MCF 10A (cell line): ENCODE results near the gene HOXD9. TPM values are rescaled to one million over a fixed set of nuclear protein-coding genes. Genes with fewer than 3 reads are reported as not detected.

Source experiments
- BruUV-seq: library from RNA; stranded (reverse); fragments of 400-500 nt; replicated peaks from 2 replicates; lab custom pipeline; 2021; lab: Mats Ljungman, UMichigan
- CTCF ChIA-PET: fragments of 300-600 bp; sonication (Branson Sonifier 250); formaldehyde crosslinking; extraction: SDS; loops from one replicate; lab custom pipeline; 2021; ENCODE audit warnings: antibody characterized with exemption, inconsistent platforms; lab: Yijun Ruan, JAX
- POLR2A ChIA-PET: fragments of 300-600, 350-650 bp; sonication (Branson Sonifier 250); formaldehyde crosslinking; extraction: SDS; loops from one replicate; lab custom pipeline; 2020; ENCODE audit warnings: antibody characterized with exemption, inconsistent platforms; lab: Yijun Ruan, JAX
- DNase-seq: peaks from one replicate; pipeline ENCODE4 v3.0.0-alpha.2; 2018; ENCODE audit not compliant: unreplicated experiment
- H3K27ac Mint-ChIP-seq: one replicate; pipeline ENCODE4 v1.8.0; 2022; ENCODE audit warnings: mild to moderate bottlenecking, low read depth, mixed read lengths; ENCODE audit not compliant: unreplicated experiment
- H3K27me3 Mint-ChIP-seq: one replicate; pipeline ENCODE4 v1.8.0; 2022; ENCODE audit warnings: mixed read lengths; ENCODE audit not compliant: insufficient read depth, unreplicated experiment
- H3K36me3 Mint-ChIP-seq: one replicate; pipeline ENCODE4 v1.8.0; 2022; ENCODE audit warnings: mild to moderate bottlenecking, moderate library complexity, mixed read lengths; ENCODE audit not compliant: insufficient read depth, unreplicated experiment
- H3K4me1 Mint-ChIP-seq: one replicate; pipeline ENCODE4 v1.8.0; 2022; ENCODE audit warnings: mixed read lengths; ENCODE audit not compliant: insufficient read depth, unreplicated experiment
- H3K4me3 Mint-ChIP-seq: one replicate; pipeline ENCODE4 v1.8.0; 2022; ENCODE audit warnings: mild to moderate bottlenecking, moderate library complexity, mixed read lengths; ENCODE audit not compliant: unreplicated experiment
- H3K9me3 Mint-ChIP-seq: one replicate; pipeline ENCODE4 v1.8.0; 2022; ENCODE audit warnings: mixed read lengths; ENCODE audit not compliant: unreplicated experiment
- intact Hi-C: fragments of 100-400 bp; cut with micrococcal nuclease; formaldehyde crosslinking; loops from 2 replicates; pipeline ENCODE4 v1.14.1; 2022
- total RNA-seq: library from RNA; stranded (reverse); gene quantifications from 2 replicates; pipeline ENCODE4 v1.2.3, GENCODE V29; 2022
- TF ChIP-seq, protein P1 (sequence below): fragments of 200-600 bp; IDR thresholded peaks from one replicate; pipeline ENCODE4 v1.8.0; 2022; ENCODE audit warnings: antibody characterized with exemption, mild to moderate bottlenecking; ENCODE audit not compliant: unreplicated experiment

The HOXD9 gene
- total RNA-seq, 1 experiment from 2014 or later = not detected

DNA sequence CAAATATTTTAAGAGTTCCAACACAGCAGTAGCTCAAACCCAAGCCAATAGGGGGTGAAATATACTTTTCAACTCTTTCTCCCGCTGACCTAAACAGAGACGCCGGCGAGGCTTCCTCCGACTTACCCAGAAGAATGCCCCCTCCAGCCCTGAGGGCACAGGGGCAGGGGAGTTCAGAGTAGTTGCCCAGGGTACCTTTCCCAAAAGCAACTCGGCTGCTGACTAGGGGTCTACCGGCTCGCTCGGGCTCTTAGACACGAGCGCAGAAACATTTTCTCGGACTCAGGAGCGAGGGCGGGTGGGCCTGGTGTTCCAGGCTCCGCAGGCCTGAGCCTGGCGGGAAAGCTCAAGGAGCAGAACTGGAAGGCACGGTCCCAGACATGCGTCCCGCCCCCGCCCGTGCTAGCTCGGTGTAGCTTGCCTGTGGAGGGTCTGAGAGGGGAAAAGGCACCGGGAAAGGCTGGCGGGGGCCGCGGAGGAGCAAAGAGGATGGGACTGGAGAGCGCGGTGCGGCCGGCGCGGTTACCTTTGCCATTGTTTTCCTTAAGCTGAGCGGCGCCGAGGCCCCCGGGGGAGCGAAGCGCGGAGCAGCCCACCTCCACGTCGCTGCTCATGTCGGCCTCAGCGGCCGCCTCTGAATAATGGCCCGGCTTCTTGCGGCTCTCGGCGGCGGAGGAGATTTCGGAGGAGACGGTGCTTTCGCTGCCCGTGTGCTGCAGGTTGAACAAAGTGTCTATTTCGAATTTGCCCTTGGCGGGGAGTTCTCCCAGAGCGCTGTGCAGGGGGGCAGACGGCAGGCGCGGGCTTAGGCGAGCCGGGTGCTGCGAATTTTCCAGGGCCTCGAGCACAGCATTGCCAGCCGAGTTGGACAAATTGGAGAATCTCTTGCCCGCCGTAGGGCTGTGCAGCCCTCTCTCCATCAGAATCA is 39.4 kb upstream of the HOXD9 start:
- CTCF ChIA-PET = interaction anchor here (0.6 to 3.3 kb wide), 3 partner anchors 24 to 552 kb away, joined by 3 to 25 read pairs (median 4); no protein-coding TSS in a partner anchor
- peaks cover 13% of the 10 kb centered on the region for H3K9me3 Mint-ChIP-seq
- no peak overlapping the region for H3K27ac Mint-ChIP-seq
- H3K36me3 Mint-ChIP-seq = peaks cover 6% of the 10 kb centered on the region
- no peak for DNase-seq
- peaks cover 7% of the 10 kb centered on the region for H3K4me1 Mint-ChIP-seq
- POLR2A ChIA-PET = no interaction called here
- no peak overlapping the region for H3K4me3 Mint-ChIP-seq
- TF ChIP-seq, protein P1, sequence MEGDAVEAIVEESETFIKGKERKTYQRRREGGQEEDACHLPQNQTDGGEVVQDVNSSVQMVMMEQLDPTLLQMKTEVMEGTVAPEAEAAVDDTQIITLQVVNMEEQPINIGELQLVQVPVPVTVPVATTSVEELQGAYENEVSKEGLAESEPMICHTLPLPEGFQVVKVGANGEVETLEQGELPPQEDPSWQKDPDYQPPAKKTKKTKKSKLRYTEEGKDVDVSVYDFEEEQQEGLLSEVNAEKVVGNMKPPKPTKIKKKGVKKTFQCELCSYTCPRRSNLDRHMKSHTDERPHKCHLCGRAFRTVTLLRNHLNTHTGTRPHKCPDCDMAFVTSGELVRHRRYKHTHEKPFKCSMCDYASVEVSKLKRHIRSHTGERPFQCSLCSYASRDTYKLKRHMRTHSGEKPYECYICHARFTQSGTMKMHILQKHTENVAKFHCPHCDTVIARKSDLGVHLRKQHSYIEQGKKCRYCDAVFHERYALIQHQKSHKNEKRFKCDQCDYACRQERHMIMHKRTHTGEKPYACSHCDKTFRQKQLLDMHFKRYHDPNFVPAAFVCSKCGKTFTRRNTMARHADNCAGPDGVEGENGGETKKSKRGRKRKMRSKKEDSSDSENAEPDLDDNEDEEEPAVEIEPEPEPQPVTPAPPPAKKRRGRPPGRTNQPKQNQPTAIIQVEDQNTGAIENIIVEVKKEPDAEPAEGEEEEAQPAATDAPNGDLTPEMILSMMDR = no peak
- H3K27me3 Mint-ChIP-seq = peaks cover 63% of the 10 kb centered on the region
- intact Hi-C loops = loop anchor here (10.0 kb wide), 1 partner anchor 118 kb away; no protein-coding TSS in a partner anchor
- BruUV-seq = no TSS peak

DNA sequence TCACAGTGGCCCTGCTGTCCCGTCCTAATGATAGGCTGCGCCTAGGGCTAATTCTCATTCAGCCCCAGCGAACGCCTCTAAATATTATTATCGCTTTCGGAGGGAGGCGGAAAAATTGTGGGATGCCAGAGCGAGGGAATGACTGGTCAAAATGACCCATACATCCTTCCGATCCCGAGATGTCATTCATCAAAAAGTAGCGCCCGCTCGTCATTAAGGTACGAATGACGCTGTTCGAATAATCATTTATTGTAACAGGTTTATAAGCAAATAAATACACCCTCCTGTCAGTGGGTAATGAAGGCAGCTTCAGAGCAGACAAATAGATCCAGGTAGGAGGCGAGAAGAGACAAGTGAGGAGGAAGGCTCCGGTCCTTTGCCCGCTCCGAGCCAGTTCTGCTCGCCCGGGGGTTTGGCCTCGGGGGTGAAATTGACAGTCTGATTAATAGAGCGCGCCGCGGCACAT is 38.7 kb upstream of the HOXD9 start, which contains the start of gene EVX2:
Gene EVX2 (minus strand): TSS at position 167 of the 466 bp plus-strand sequence. CDS start 186 bp downstream, outside the sequence.
- Mint-ChIP-seq H3K4me3 (no peak within 1 kb of the TSS), H3K36me3 (peaks cover 6% of the 10 kb centered on the region), H3K27ac (no peak within 1 kb of the TSS), H3K27me3 (peaks cover 63% of the 10 kb centered on the region), H3K4me1 (peaks cover 11% of the 10 kb centered on the region), H3K9me3 (peaks cover 13% of the 10 kb centered on the region)
- DNase-seq = no peak
- BruUV-seq = no TSS peak
- CTCF ChIA-PET = interaction anchor here (0.6 to 3.3 kb wide), 3 partner anchors 9 to 552 kb away, joined by 3 to 25 read pairs (median 4); no protein-coding TSS in a partner anchor
- POLR2A ChIA-PET = interaction anchor here (0.6 kb wide), 1 partner anchor 718 kb away, joined by 4 read pairs; no protein-coding TSS in a partner anchor
- intact Hi-C loops = loop anchor here (10.0 kb wide), 1 partner anchor 119 kb away; no protein-coding TSS in a partner anchor
- TF ChIP-seq, protein P1 = no peak

DNA sequence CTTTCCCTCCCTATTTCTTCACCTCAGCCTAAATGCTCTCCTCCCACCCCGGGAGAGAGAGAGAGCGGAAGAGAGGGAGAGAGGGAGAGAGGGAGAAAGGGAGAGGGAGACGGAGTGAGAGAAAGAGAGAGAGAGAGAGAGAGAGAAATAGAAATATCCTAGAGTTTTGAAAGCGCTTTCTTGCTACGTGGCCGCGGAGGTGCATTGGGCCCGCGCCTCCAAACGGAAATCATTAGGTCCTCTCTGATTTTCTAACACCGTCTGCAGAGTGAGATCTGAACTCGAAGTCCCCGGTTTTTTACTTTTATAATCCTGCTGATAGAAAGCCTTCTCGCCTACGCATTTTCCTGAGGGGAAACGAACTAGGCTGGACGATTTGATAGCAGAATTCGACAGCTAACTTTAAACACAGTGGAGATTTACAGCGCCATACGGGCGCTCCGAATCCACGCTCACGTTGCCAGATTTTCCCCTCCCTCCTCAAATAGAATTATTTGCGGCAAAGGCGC is 37.9 kb upstream of the HOXD9 start:
- Mint-ChIP-seq H3K27ac (no peak overlapping the region), H3K36me3 (peaks cover 6% of the 10 kb centered on the region), H3K4me1 (peaks cover 11% of the 10 kb centered on the region), H3K9me3 (peaks cover 7% of the 10 kb centered on the region), H3K4me3 (no peak overlapping the region), H3K27me3 (peaks cover 63% of the 10 kb centered on the region)
- BruUV-seq = no TSS peak
- TF ChIP-seq, protein P1 = no peak
- CTCF ChIA-PET = interaction anchor here (0.6 to 2.0 kb wide), 7 partner anchors 9 to 774 kb away, joined by 3 to 44 read pairs (median 8); no protein-coding TSS in a partner anchor
- intact Hi-C loops = loop anchor here (10.0 kb wide), 1 partner anchor 120 kb away; no protein-coding TSS in a partner anchor
- POLR2A ChIA-PET = interaction anchor here (0.6 to 0.8 kb wide), 2 partner anchors 719 to 791 kb away, joined by 4 read pairs; no protein-coding TSS in a partner anchor
- no peak for DNase-seq
